Vagina (tissue), 2 donors: ENCODE data around the gene LPP. TPM values are rescaled to one million over a fixed set of nuclear protein-coding genes. Genes with fewer than 3 reads are reported as not detected.

Source experiments
- DNase-seq, 2 donors: peaks; one replicate each; pipeline ENCODE4 v3.0.0-alpha.2; 2017; ENCODE audit errors: extremely low spot score in 2 of 2
- H3K27ac ChIP-seq: fragments of 200-600 bp; sonication (generic); one replicate; pipeline ENCODE4 v1.5.1; 2019
- H3K27me3 ChIP-seq: fragments of 200-600 bp; sonication (generic); one replicate; pipeline ENCODE4 v1.5.1; 2019
- H3K36me3 ChIP-seq, 2 donors: fragments of 200-600 bp; sonication (generic); one replicate each; pipeline ENCODE4 v1.5.1; 2017 to 2019
- H3K4me1 ChIP-seq: fragments of 200-600 bp; sonication (generic); one replicate; pipeline ENCODE4 v1.5.1; 2019
- H3K4me3 ChIP-seq, 2 donors: fragments of 200-600 bp; sonication (generic); 1 replicate in 1 of 2; 2 replicates in 1 of 2; pipeline ENCODE4 v1.5.1; 2016 to 2019
- H3K9me3 ChIP-seq: fragments of 200-600 bp; sonication (generic); one replicate; pipeline ENCODE4 v1.5.1; 2019
- CTCF ChIP-seq, 3 experiments: fragments of 450-650 bp in 2 of 3; fragments of 200-600 bp in 1 of 3; sonication (generic) in 1 of 3; IDR thresholded peaks; one replicate each; pipeline ENCODE4 v1.5.1; 2017 to 2019; ENCODE audit warnings: antibody characterized with exemption in 3 of 3, mild to moderate bottlenecking in 2 of 3, moderate library complexity in 2 of 3
- POLR2A ChIP-seq, 2 donors: fragments of 450-650 bp; IDR thresholded peaks; one replicate each; pipeline ENCODE4 v1.6.1; 2017; ENCODE audit warnings: antibody characterized with exemption in 2 of 2, mild to moderate bottlenecking in 2 of 2, moderate library complexity in 2 of 2
- POLR2AphosphoS5 ChIP-seq, 2 donors: sonication (generic); formaldehyde crosslinking; IDR thresholded peaks; one replicate each; pipeline ENCODE4 v1.9.0; 2017; ENCODE audit warnings: antibody characterized with exemption in 2 of 2, mild to moderate bottlenecking in 2 of 2, low read depth in 1 of 2; ENCODE audit not compliant: insufficient read depth in 1 of 2
- intact Hi-C: fragments of 100-400 bp; cut with DNase I; formaldehyde crosslinking; loops from one replicate; pipeline ENCODE4 v1.15.1; 2023
- total RNA-seq: library from RNA; depleted of rRNA; stranded (reverse); fragments of >200 nt; gene quantifications from one replicate; pipeline ENCODE4 v1.2.3, GENCODE V29; 2016

LPP gene
- total RNA-seq, 1 donor from 2014 or later = 248 TPM

- TF ChIP-seq POLR2AphosphoS5 (IDR thresholded peaks at IDR 0.05; ENCODE audit: insufficient read depth in 1 of 2, low read depth in 1 of 2) = no peak
- TF ChIP-seq POLR2A (IDR thresholded peaks at IDR 0.05) = no peak
- TF ChIP-seq CTCF (IDR thresholded peaks at IDR 0.05) = no peak
- Histone ChIP-seq H3K36me3 (no peaks in the 10 kb centered on the region), H3K9me3 (no peaks in the 10 kb centered on the region), H3K4me3 (no peak overlapping the region), H3K4me1 (peaks cover 6% of the 10 kb centered on the region), H3K27ac (no peak overlapping the region), H3K27me3 (no peaks in the 10 kb centered on the region)
- intact Hi-C loops = no loop called here
- DNase-seq = no peak
Measured at GRCh38 chr3:188253123-188253793, 99.3 kb downstream of the LPP start.

- no peak overlapping the region for H3K4me3 ChIP-seq
- peaks cover 6% of the 10 kb centered on the region for H3K4me1 ChIP-seq
- H3K27ac ChIP-seq = no peak overlapping the region
- no peak for DNase-seq
- no peaks in the 10 kb centered on the region for H3K27me3 ChIP-seq
- no peaks in the 10 kb centered on the region for H3K9me3 ChIP-seq
- H3K36me3 ChIP-seq = no peaks in the 10 kb centered on the region
- intact Hi-C loops = no loop called here
- TF ChIP-seq POLR2A (IDR thresholded peaks at IDR 0.05) = no peak
- no peak for TF ChIP-seq POLR2AphosphoS5 (IDR thresholded peaks at IDR 0.05; ENCODE audit: insufficient read depth in 1 of 2, low read depth in 1 of 2)
- TF ChIP-seq CTCF (IDR thresholded peaks at IDR 0.05) = no peak
Measured at GRCh38 chr3:188253800-188254452, 100.0 kb downstream of the LPP start.

- DNase-seq = no peak
- TF ChIP-seq POLR2A (IDR thresholded peaks at IDR 0.05) = no peak
- no peak for TF ChIP-seq POLR2AphosphoS5 (IDR thresholded peaks at IDR 0.05; ENCODE audit: insufficient read depth in 1 of 2, low read depth in 1 of 2)
- TF ChIP-seq CTCF (IDR thresholded peaks at IDR 0.05) = no peak
- Histone ChIP-seq H3K27ac (no peak overlapping the region), H3K4me3 (no peak overlapping the region), H3K4me1 (peaks cover 10% of the 10 kb centered on the region), H3K9me3 (no peaks in the 10 kb centered on the region), H3K36me3 (no peaks in the 10 kb centered on the region), H3K27me3 (no peaks in the 10 kb centered on the region)
- intact Hi-C loops = no loop called here
Measured at GRCh38 chr3:188254520-188255070, 100.6 kb downstream of the LPP start.

GRCh38 chr3:188255190-188255589 lies 101.2 kb downstream of the LPP start:
- intact Hi-C loops = no loop called here
- no peak overlapping the region for H3K27ac ChIP-seq

More at GRCh38 chr3:188255190-188255589, 101.2 kb downstream of the LPP start:
- TF ChIP-seq POLR2AphosphoS5 (IDR thresholded peaks at IDR 0.05; ENCODE audit: insufficient read depth in 1 of 2, low read depth in 1 of 2) (no peak), POLR2A (IDR thresholded peaks at IDR 0.05) (no peak), CTCF (IDR thresholded peaks at IDR 0.05) (no peak)
- Histone ChIP-seq H3K27me3 (no peaks in the 10 kb centered on the region), H3K9me3 (no peaks in the 10 kb centered on the region), H3K4me1 (peaks cover 16% of the 10 kb centered on the region), H3K36me3 (no peaks in the 10 kb centered on the region), H3K4me3 (no peak overlapping the region)
- no peak for DNase-seq
